Activated CD4-positive, alpha-beta T cell treated with anti-CD3 and anti-CD28 coated beads for 24 hours (primary cell): ENCODE data around the gene CYB561D2.

ENCODE experiments used
- DNase-seq, 2 donors: peaks; one replicate each; pipeline ENCODE4 v3.0.0-alpha.2; 2020; ENCODE audit warnings: low read depth in 2 of 2

The CYB561D2 gene

GRCh38 chr3:50341996-50342650 lies 8.5 kb upstream of the CYB561D2 start:
- no peak for DNase-seq

- DNase-seq = no peak
Measured at GRCh38 chr3:50342813-50343633, 7.6 kb upstream of the CYB561D2 start.

GRCh38 chr3:50345008-50345407 lies 5.7 kb upstream of the CYB561D2 start:
- DNase-seq = no peak

GRCh38 chr3:50345586-50346234 lies 5.0 kb upstream of the CYB561D2 start, which contains the start of gene ZMYND10:
TSS of gene ZMYND10 (minus strand) at chr3:50345732. CDS start at chr3:50345579, 153 bp downstream.
- peak; percentile 56 to 74 for DNase-seq

GRCh38 chr3:50347187-50347813 lies 3.4 kb upstream of the CYB561D2 start:
- DNase-seq = peak; percentile 58 to 64

GRCh38 chr3:50350213-50350526 lies 492 bp upstream of the CYB561D2 start:
- DNase-seq = no peak

GRCh38 chr3:50351323-50351697 lies 648 bp downstream of the CYB561D2 start:
- DNase-seq = no peak

GRCh38 chr3:50352781-50353180 lies 2.1 kb downstream of the CYB561D2 start:
- DNase-seq = no peak

- no peak for DNase-seq
Measured at GRCh38 chr3:50353245-50354004, 2.8 kb downstream of the CYB561D2 start.

- DNase-seq = no peak
Measured at GRCh38 chr3:50354186-50354764, 3.6 kb downstream of the CYB561D2 start.

- no peak for DNase-seq
Measured at GRCh38 chr3:50354850-50355249, 4.2 kb downstream of the CYB561D2 start.

GRCh38 chr3:50355829-50356552 lies 5.3 kb downstream of the CYB561D2 start:
- no peak for DNase-seq

- no peak for DNase-seq
Measured at GRCh38 chr3:50356553-50356952, 5.9 kb downstream of the CYB561D2 start.

- no peak for DNase-seq
Measured at GRCh38 chr3:50357481-50357880, 6.8 kb downstream of the CYB561D2 start.

- DNase-seq = no peak
Measured at GRCh38 chr3:50358355-50358910, 7.8 kb downstream of the CYB561D2 start.

- peak; percentile 86 to 91 for DNase-seq
Measured at GRCh38 chr3:50358911-50359759, 8.5 kb downstream of the CYB561D2 start, which contains the start of gene TMEM115. TSS of gene TMEM115 (minus strand) at chr3:50359521. CDS start at chr3:50359063, 458 bp downstream.

- no peak for DNase-seq
Measured at GRCh38 chr3:50359760-50360110, 9.1 kb downstream of the CYB561D2 start.

GRCh38 chr3:50364573-50365079 lies 14.0 kb downstream of the CYB561D2 start:
- DNase-seq = no peak
